PFSK-1 (cell line): ENCODE results near the gene STK26.

Experiments
- FOXP2 ChIP-seq: optimal IDR thresholded peaks from 2 replicates; pipeline ENCODE3; 2011; ENCODE audit warnings: borderline replicate concordance, control low read depth, inconsistent platforms; ENCODE audit not compliant: insufficient read depth; ENCODE audit errors: extremely low read length, extremely low read depth
- POLR2AphosphoS5 ChIP-seq: IDR thresholded peaks from 2 replicates; pipeline ENCODE4 v1.6.1; 2012; ENCODE audit warnings: low read depth, mild to moderate bottlenecking, control low read depth, low read length, moderate library complexity
- SIN3A ChIP-seq: IDR thresholded peaks from 2 replicates; pipeline ENCODE4 v1.6.1; 2012; ENCODE audit warnings: mild to moderate bottlenecking, low read length, moderate library complexity, borderline replicate concordance; ENCODE audit not compliant: insufficient read depth
- TAF1 ChIP-seq: IDR thresholded peaks from 2 replicates; pipeline ENCODE4 v1.6.1; 2012; ENCODE audit warnings: low read length, control low read depth, borderline replicate concordance; ENCODE audit not compliant: insufficient read depth
- TF ChIP-seq, protein P1 (sequence below), 2 experiments: IDR thresholded peaks; 2 replicates each; pipeline versions ENCODE4 v1.6.1 to v1.8.0; 2011 to 2012; ENCODE audit warnings: low read depth in 2 of 2, low read length in 2 of 2, control low read depth in 1 of 2, inconsistent platforms in 1 of 2, mild to moderate bottlenecking in 1 of 2, moderate library complexity in 1 of 2; ENCODE audit not compliant: insufficient read depth in 1 of 2

STK26 gene

DNA sequence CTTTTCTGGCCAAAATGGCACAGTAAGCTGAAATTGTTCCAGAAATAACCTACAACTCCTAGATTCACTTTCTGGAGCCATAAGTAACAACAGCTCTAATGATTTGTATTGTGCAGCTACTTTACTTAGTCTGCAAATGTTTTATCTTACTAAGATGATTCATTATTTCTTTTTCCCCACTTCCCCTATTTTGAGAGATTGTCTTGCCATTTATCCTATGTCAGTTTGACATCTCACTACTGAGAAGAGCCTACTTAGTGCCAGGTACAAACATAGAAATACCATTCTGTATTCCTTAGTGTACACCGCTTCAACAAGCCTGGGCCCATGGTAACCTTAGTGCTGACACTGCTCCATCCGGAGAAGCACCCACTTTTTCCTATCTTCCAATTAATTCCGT lies 13.8 kb upstream of the STK26 start:
- TF ChIP-seq SIN3A (no peak), FOXP2 (no peak), POLR2AphosphoS5 (no peak), TAF1 (no peak)
- TF ChIP-seq, protein P1, sequence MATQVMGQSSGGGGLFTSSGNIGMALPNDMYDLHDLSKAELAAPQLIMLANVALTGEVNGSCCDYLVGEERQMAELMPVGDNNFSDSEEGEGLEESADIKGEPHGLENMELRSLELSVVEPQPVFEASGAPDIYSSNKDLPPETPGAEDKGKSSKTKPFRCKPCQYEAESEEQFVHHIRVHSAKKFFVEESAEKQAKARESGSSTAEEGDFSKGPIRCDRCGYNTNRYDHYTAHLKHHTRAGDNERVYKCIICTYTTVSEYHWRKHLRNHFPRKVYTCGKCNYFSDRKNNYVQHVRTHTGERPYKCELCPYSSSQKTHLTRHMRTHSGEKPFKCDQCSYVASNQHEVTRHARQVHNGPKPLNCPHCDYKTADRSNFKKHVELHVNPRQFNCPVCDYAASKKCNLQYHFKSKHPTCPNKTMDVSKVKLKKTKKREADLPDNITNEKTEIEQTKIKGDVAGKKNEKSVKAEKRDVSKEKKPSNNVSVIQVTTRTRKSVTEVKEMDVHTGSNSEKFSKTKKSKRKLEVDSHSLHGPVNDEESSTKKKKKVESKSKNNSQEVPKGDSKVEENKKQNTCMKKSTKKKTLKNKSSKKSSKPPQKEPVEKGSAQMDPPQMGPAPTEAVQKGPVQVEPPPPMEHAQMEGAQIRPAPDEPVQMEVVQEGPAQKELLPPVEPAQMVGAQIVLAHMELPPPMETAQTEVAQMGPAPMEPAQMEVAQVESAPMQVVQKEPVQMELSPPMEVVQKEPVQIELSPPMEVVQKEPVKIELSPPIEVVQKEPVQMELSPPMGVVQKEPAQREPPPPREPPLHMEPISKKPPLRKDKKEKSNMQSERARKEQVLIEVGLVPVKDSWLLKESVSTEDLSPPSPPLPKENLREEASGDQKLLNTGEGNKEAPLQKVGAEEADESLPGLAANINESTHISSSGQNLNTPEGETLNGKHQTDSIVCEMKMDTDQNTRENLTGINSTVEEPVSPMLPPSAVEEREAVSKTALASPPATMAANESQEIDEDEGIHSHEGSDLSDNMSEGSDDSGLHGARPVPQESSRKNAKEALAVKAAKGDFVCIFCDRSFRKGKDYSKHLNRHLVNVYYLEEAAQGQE (IDR thresholded peaks at IDR 0.05; ENCODE audit: insufficient read depth in 1 of 2, low read depth in 2 of 2, low read length in 2 of 2): no peak

DNA sequence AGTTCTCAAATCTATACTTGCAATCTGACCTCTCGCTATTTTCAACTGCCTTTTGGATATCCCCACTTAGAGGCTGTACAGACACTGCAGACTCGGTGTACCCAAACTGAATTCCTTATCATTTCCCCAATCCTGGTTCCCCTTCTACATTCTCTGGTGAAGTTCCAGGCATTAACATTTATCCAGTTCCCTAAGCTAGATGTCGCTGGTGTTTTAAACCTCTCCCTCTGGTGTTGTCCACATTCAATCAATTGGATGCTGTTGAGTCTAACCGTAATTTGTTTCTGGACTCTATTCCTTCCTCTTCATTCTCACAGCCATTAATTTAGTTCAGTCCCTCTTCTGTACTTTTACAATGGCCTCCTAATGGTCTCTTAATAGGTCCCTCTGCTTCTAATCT lies 7.2 kb upstream of the STK26 start:
- TF ChIP-seq, protein P1 (IDR thresholded peaks at IDR 0.05; ENCODE audit: insufficient read depth in 1 of 2, low read depth in 2 of 2, low read length in 2 of 2): no peak
- TF ChIP-seq SIN3A: no peak
- TF ChIP-seq FOXP2: no peak
- no peak for TF ChIP-seq POLR2AphosphoS5

DNA sequence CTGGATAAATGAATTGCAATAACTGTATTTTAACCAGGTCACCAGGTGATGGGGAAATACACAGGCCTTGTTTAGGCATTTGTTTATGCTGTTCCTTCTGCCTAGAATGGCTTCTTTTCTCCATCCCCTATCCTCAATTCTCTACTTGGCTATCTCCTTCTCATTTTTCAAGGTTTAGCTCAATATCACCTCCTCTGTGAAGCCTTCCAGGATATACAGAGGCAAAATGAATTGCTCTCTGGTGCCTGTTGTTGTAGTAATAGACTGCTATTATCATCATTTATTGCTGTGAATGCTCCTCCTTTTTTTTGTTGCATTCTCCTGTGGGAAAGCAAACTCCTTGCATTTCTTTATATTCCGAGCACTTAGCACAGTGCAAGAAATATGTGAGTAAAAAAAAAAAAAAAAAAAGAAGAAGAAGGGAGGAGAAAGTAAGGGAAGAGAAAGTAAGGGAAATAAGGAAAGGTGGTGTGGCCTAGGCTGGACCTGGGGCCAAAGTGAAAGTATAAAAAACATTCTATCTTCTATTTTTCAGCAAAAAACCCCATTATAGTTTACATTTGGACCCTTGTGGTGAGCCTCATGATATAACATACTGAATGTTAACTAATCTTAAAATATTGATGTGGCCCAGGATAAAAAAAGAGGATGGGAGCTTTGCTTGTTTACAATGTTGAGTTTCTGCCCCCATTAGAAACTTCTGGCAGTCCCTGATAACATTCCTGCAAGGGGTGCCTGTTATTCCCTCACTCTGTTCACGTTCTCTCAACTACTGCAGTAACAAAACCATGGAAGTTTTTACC lies 6.3 kb upstream of the STK26 start:
- TF ChIP-seq FOXP2 (no peak), POLR2AphosphoS5 (no peak), SIN3A (no peak), TAF1 (no peak)
- TF ChIP-seq, protein P1 (IDR thresholded peaks at IDR 0.05; ENCODE audit: insufficient read depth in 1 of 2, low read depth in 2 of 2, low read length in 2 of 2): no peak

DNA sequence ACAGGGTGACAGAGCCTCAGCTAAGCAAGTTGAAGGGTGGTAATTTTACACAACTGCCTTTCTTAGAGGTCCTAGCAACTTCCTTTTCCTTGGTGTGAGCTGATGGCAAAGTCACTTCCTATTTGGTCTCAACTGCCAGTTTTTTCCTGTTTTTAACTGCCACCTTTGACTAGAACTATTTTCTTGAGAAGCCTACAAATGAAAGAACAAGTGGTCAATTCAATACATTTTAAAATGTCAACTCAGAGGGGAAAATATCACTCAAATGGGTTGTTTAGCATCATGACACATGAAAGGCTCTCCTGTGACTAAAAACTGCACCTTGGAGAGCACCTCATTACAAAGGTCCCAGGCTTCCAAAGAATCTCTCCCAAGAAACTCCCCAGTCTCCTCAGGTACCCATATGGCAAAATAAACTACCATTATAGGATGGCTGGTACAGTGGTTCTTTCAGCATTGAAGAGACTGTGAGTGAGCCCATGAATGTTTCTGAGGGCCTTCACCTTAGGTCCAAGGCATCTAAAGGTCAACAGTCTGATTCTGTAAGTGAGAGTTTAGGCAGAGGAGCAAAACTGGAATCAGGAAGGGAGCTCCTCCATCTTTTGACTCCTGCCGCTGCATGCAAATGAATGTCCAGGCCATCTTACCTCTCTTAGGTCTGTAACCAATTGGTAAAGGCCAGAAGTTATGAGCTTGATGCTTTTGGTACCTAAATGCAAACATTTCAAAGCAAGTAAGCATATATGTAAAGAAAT lies 5.5 kb upstream of the STK26 start:
- no peak for TF ChIP-seq TAF1
- TF ChIP-seq, protein P1 (IDR thresholded peaks at IDR 0.05; ENCODE audit: insufficient read depth in 1 of 2, low read depth in 2 of 2, low read length in 2 of 2): peak in 1 of 2 experiments; percentile 56; a peak in 1 of 4 replicates
